Left renal pelvis (tissue), 4 donors: ENCODE data around the gene ATN1. TPM values are rescaled to one million over a fixed set of nuclear protein-coding genes. Genes with fewer than 3 reads are reported as not detected.

Experiments
- DNase-seq, 4 donors: peaks; one replicate each; pipeline ENCODE4 v3.0.0-alpha.2; 2013; ENCODE audit warnings: low read depth in 4 of 4, low spot score in 3 of 4
- polyA plus RNA-seq, 4 donors: library from polyadenylated mRNA; unstranded; fragments of 120-200 nt; gene quantifications; one replicate each; pipeline ENCODE4 v1.2.1, GENCODE V29; 2013; ENCODE audit not compliant: insufficient read length in 4 of 4

The ATN1 gene
- polyA plus RNA-seq, 4 donors, result 97.0 to 158 (median 125) TPM

DNA sequence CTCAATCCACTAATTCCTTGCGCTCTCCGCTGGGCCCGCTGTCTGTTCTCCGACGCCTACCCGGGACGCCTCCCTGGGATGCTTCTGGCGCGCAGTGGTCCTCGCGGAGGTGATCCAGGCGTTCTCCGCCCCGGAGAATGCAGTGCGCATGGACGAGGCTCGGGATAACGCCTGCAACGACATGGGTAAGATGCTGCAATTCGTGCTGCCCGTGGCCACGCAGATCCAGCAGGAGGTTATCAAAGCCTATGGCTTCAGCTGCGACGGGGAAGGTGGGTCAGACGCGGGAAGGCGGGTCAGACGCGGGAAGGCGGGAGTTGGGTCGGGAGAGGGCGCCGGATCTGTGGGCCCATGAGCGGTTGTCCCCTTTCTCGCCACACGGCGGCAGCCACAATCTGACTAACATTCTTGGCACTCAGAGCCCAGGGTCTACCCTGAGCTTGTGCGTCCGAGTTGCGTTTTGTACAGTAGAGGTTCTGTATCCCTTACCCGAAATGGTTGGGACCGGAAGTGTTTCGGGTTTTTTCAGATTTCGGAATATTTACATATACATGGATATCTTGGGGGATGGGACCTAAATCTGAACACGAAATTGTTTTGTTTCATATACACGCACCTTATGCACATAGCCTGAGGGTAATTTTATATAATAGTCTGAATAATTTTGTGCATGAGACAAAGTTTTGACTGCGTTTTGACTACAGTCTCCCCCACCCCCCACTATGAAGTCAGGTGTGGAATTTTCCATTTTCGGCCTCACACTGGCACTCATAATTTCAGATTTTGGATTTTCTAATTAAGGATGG is 16.8 kb downstream of the ATN1 start:
- DNase-seq, result peak; percentile 79 to 85 (median 82)

DNA sequence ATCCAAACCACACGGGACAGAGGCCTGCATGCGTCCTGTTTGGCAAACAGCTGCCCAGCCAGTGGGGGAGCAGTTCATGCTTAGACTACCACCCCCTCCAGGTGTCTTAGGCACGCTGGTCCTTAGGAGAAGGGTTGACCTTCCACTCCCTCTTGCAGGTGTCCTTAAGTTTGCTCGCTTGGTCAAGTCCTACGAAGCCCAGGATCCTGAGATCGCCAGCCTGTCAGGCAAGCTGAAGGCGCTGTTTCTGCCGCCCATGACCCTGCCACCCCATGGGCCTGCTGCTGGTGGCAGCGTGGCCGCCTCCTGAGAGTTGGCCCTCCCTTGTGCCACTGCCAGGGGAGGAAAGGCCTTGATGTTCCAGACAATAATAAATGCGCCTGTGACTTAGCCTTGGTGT is 17.9 kb downstream of the ATN1 start:
- DNase-seq, result no peak

- DNase-seq, result peak in 1 of 4 donors; percentile 78
Observed at GRCh38 chr12:6946033-6946919, 18.5 kb downstream of the ATN1 start.

DNA sequence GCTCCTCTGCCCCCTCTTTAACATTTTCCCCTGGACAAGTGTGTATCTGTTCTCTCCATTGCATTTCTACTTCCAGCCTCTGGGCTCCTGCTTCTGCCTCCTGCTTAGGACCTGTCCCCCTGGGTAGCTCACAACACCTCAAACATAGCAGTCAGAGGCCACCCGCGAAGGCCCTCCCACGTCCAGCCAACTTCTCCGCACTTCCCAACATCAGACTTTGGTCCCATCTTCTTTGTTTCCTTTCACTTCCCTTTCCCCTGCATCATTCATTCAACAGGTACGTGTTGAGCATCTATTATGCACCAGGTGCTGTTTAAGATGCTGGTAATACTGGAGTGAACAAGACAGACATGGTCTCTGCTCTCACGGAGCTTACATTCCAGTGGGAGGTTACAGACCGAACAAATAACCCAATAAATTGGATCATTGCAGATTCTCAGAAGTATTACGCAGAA is 19.2 kb downstream of the ATN1 start:
- no peak for DNase-seq

DNA sequence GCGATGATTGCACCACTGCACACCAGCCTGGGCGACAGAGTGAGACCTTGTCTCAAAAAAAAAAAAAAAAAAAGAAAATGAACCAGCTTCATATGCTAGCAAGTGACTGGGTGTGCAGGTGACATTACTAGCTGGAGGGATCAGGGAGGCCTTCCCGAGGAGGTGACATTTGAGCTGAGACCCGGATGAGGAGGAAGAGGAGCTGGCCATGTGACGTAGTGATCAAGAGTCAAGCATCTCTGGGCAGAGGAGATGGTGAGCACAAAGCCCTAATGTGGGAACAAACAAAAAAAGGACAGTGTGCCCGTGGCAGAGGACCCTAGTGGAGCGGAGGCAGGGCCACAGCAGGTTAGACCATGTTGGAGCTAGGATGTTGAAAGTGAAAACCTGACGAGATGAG is 19.9 kb downstream of the ATN1 start:
- DNase-seq, result no peak

- DNase-seq, result no peak
Observed at GRCh38 chr12:6948873-6949594, 21.3 kb downstream of the ATN1 start.

DNA sequence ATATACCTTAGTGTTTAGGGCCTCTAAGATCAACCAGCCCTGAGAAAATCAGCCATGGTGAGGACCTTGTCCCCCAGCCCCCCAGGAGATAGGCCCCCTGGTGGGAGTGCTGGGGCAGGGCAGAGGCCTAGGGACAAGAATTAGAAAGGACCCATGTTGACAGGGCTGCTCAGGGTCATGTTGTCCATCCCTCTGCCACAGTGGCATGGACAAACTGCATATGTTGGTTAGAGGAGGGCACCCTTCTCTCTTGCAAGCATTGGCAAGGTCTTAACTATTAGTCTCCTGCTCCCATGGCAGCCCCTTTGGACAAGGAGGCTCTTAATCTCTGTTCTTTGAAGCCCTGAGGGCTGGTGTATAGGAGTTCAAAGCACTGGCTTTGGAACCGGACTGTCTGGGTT is 22.6 kb downstream of the ATN1 start:
- DNase-seq, result no peak

DNA sequence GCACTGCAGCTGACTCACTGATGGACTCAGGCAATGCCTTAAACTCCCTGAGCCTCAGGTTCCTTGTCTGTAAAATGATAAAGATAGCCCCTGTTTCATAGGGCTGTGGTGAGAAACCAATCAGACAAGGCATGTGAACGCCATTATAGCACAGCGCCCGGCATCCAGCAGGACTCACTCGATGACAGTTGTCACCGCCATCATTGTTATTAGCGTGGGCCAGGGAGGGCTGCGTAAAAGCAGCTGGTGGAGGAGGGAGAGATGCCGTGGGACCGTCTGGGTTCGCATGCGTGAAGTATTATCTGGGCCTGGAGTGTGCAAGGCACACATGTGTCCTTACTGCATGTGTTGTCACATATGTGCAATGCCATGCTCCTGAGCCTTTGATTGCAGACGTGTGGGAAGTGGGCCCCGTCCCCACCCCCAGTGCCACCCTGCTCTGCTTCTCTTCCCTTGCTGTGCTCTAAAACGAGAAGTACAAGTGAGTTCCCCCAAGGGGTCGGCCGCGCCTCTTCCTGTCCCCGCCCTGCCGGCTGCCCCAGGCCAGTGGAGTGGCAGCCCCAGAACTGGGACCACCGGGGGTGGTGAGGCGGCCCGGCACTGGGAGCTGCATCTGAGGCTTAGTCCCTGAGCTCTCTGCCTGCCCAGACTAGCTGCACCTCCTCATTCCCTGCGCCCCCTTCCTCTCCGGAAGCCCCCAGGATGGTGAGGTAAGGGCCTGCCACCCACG is 23.2 kb downstream of the ATN1 start, which contains the start of gene PTPN6:
TSS of gene PTPN6 (plus strand) at position 546 of the 730 bp plus-strand sequence. CDS start at position 703, 157 bp downstream.
- no peak for DNase-seq

- no peak for DNase-seq
Observed at GRCh38 chr12:6951551-6952120, 23.9 kb downstream of the ATN1 start.

- no peak for DNase-seq
Observed at GRCh38 chr12:6952121-6952862, 24.5 kb downstream of the ATN1 start.

DNA sequence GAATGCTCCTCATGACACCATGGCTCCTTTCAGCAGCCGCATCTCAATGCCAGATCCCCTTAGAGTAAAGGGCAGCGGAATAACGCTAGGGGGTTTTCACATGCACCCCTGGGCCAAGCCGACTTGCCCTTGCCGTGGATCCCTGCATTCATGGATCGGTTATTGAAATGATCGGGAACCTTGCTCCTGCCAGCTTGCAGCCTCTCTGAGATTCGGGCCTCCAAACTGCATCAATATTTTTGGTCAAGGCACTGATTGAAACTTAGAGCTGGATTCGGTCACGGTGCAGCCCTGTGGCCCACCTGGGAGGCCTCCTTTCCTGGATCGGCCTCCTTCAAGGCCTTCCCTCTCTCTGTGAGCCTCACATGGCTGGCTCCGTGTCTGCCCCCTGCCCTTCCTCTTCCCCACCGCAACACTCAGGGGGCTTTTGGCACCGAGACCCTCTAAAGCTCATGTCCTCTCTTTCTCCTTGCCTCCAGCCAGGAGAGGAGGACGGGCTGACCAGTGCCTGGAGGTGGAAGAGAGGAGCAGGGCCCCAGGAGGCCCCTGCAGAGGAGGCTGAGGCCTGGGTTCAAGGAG is 25.2 kb downstream of the ATN1 start:
- no peak for DNase-seq

DNA sequence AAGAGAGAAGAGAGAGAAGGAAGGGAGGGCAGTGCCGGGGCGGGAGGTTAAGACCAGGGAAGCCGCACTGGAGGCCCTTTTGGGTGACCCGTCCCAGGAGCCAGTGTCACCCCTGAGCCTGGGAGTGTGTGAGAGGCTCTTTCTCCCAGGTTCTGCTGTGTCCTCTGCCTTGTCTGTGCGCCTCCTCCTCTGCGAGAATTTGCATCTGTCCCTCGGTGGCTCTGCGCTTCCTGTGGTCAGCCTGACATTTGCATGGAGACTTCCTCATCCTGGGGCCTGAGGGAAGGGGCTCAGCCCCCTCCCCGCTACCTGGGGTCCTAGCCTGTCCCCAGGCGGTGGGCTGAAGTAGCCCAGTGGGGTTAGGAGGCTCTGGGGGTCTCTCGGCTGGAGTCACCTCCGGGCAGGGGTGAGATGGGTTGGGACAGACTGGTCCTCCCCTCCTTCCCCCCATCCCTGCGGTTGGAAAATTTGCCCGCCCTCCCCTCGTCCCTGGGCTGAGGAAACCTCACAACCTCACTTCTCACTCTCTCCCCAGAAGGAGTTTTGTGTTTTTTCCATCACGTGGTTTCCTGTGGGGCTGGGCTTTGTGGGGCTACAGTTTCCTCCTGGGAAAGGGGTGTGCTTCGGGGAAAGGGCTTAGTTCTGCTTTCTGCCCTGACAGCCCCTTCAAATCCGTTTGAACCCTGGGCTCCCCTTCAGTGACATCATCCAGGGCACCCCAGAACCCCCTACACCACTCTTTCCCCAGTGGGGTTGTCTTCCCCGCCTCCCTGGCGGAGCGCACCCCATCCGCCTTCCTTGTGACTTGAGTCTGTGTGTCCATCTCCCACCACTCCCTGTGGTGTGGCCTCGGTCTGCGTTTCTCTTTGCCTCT is 25.9 kb downstream of the ATN1 start:
- DNase-seq, result no peak

GRCh38 chr12:6954316-6955107 is 26.8 kb downstream of the ATN1 start:
- DNase-seq, result no peak

GRCh38 chr12:6955108-6956020 is 27.6 kb downstream of the ATN1 start:
- DNase-seq, result no peak

DNA sequence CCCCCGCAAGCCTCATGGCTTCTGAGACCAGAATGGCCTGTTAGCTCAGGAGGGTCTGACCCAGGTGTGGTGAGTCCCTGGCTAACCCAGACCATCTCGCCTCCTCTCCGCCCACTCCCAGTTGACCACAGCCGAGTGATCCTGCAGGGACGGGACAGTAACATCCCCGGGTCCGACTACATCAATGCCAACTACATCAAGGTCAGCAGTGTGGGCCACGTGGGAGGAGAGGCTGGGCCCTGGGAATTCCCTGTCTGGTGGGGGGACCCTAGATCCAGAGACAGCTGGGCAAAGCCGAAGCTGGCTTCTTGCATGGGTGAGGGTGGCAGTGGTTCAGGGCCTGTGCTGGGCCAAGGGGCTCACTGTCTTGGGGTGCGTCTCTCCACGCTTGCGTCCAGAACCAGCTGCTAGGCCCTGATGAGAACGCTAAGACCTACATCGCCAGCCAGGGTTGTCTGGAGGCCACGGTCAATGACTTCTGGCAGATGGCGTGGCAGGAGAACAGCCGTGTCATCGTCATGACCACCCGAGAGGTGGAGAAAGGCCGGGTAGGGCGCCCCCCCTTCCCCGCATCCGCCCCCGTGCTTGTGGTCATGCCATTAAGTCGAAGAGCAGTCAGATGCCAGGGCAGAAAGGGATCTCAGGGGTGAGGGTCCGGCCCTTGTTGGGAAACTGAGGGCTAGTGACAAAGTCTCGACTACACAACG is 28.4 kb downstream of the ATN1 start:
- no peak for DNase-seq
